Measurements from ENCODE around the gene GTF3C5.
"Not testable (repeated sequence)": the region's sequence is repeated elsewhere in the genome, so short reads cannot be mapped to it uniquely, and the experiment has no call there.

- TF ChIP-seq, protein P1, sequence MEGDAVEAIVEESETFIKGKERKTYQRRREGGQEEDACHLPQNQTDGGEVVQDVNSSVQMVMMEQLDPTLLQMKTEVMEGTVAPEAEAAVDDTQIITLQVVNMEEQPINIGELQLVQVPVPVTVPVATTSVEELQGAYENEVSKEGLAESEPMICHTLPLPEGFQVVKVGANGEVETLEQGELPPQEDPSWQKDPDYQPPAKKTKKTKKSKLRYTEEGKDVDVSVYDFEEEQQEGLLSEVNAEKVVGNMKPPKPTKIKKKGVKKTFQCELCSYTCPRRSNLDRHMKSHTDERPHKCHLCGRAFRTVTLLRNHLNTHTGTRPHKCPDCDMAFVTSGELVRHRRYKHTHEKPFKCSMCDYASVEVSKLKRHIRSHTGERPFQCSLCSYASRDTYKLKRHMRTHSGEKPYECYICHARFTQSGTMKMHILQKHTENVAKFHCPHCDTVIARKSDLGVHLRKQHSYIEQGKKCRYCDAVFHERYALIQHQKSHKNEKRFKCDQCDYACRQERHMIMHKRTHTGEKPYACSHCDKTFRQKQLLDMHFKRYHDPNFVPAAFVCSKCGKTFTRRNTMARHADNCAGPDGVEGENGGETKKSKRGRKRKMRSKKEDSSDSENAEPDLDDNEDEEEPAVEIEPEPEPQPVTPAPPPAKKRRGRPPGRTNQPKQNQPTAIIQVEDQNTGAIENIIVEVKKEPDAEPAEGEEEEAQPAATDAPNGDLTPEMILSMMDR (IDR thresholded peaks at IDR 0.05; ENCODE audit: insufficient read depth, low read length, poor library complexity, severe bottlenecking): not testable (repeated sequence)
- not testable (repeated sequence) for TF ChIP-seq EZH2phosphoT487 (conservative IDR thresholded peaks at IDR 0.05; ENCODE audit: low read length)
These were observed 55.5 kb downstream of the GTF3C5 start for GRCh38 chr9:133086212-133086860.

Measured in SU-DHL-6 (cell line).